ENCODE results near the gene ZSCAN23.

GRCh38 chr6:28488916-28489365 is 45.6 kb upstream of the ZSCAN23 start:
- TF ChIP-seq CTCF (IDR thresholded peaks at IDR 0.05): no peak
- TF ChIP-seq POLR2A (IDR thresholded peaks at IDR 0.05): no peak
